NCI-H524 treated with DMSO at 0.1 percent for 48 hours (cell line): ENCODE measurements around the gene CGNL1.

Source experiments
- DNase-seq: peaks from one replicate; lab custom pipeline; 2025; lab: John Stamatoyannopoulos, UW

The CGNL1 gene

GRCh38 chr15:57456559-57456958 lies 80.3 kb downstream of the CGNL1 start:
- no peak for DNase-seq

GRCh38 chr15:57457726-57458125 lies 81.4 kb downstream of the CGNL1 start:
- DNase-seq, result no peak

- DNase-seq, result no peak
These were observed 82.1 kb downstream of the CGNL1 start for GRCh38 chr15:57458356-57458781.

- no peak for DNase-seq
These were observed 84.0 kb downstream of the CGNL1 start for GRCh38 chr15:57460208-57460816.

GRCh38 chr15:57461541-57461940 lies 85.2 kb downstream of the CGNL1 start:
- no peak for DNase-seq

GRCh38 chr15:57462381-57462780 lies 86.1 kb downstream of the CGNL1 start:
- DNase-seq, result no peak

- no peak for DNase-seq
These were observed 87.1 kb downstream of the CGNL1 start for GRCh38 chr15:57463360-57463759.

- no peak for DNase-seq
These were observed 88.2 kb downstream of the CGNL1 start for GRCh38 chr15:57464480-57464879.

GRCh38 chr15:57468486-57468885 lies 92.2 kb downstream of the CGNL1 start:
- DNase-seq, result no peak

GRCh38 chr15:57470543-57470942 lies 94.2 kb downstream of the CGNL1 start:
- no peak for DNase-seq

- DNase-seq, result no peak
These were observed 96.6 kb downstream of the CGNL1 start for GRCh38 chr15:57472861-57473260.

- DNase-seq, result no peak
These were observed 100.2 kb downstream of the CGNL1 start for GRCh38 chr15:57476533-57476975.

GRCh38 chr15:57477736-57478522 lies 101.6 kb downstream of the CGNL1 start:
- DNase-seq, result no peak

- DNase-seq, result no peak
These were observed 102.7 kb downstream of the CGNL1 start for GRCh38 chr15:57479005-57479404.

GRCh38 chr15:57481038-57481705 lies 104.9 kb downstream of the CGNL1 start:
- DNase-seq, result no peak

- no peak for DNase-seq
These were observed 109.6 kb downstream of the CGNL1 start for GRCh38 chr15:57485869-57486268.

- DNase-seq, result no peak
These were observed 110.5 kb downstream of the CGNL1 start for GRCh38 chr15:57486833-57487232.

GRCh38 chr15:57489122-57489521 lies 112.8 kb downstream of the CGNL1 start:
- DNase-seq, result no peak

- DNase-seq, result no peak
These were observed 117.0 kb downstream of the CGNL1 start for GRCh38 chr15:57493351-57493750.

- DNase-seq, result no peak
These were observed 118.3 kb downstream of the CGNL1 start for GRCh38 chr15:57494581-57494980.

GRCh38 chr15:57495041-57495440 lies 118.7 kb downstream of the CGNL1 start:
- DNase-seq, result no peak

- DNase-seq, result no peak
These were observed 119.4 kb downstream of the CGNL1 start for GRCh38 chr15:57495554-57496165.

- no peak for DNase-seq
These were observed 120.3 kb downstream of the CGNL1 start for GRCh38 chr15:57496594-57496945.
